MM.1S (cell line): ENCODE data around the gene APC2.

ENCODE experiments used
- DNase-seq: peaks from one replicate; pipeline ENCODE4 v3.0.0-alpha.2; 2015
- H2AFZ ChIP-seq: fragments of 300-600 bp; sonication (generic); 2 replicates; pipeline ENCODE4 v1.6.0; 2016; ENCODE audit warnings: antibody characterized with exemption, low read length
- H3F3A ChIP-seq: fragments of 300-600 bp; sonication (generic); 2 replicates; pipeline ENCODE4 v1.6.1; 2016; ENCODE audit warnings: mild to moderate bottlenecking, antibody characterized with exemption, low read length, moderate library complexity, mixed read lengths; ENCODE audit not compliant: insufficient read depth
- H3K27ac ChIP-seq: fragments of 300-600 bp; sonication (generic); 2 replicates; pipeline ENCODE4 v1.5.1; 2016; ENCODE audit warnings: mild to moderate bottlenecking, low read length
- H3K27me3 ChIP-seq: fragments of 300-600 bp; sonication (generic); replicated peaks from 2 replicates; pipeline ENCODE4 v1.6.0; 2016; ENCODE audit warnings: low read length; ENCODE audit not compliant: insufficient read depth
- H3K36me3 ChIP-seq: fragments of 300-600 bp; sonication (generic); replicated peaks from 2 replicates; pipeline ENCODE4 v1.6.1; 2016; ENCODE audit warnings: mild to moderate bottlenecking, low read length, mixed read lengths; ENCODE audit not compliant: insufficient read depth
- H3K4me1 ChIP-seq: fragments of 300-600 bp; sonication (generic); 2 replicates; pipeline ENCODE4 v1.6.1; 2016; ENCODE audit warnings: low read length, mixed read lengths
- H3K4me2 ChIP-seq: fragments of 300-600 bp; sonication (generic); 2 replicates; pipeline ENCODE4 v1.6.0; 2016; ENCODE audit warnings: low read depth, low read length
- H3K4me3 ChIP-seq: fragments of 300-600 bp; sonication (generic); 2 replicates; pipeline ENCODE4 v1.5.1; 2016; ENCODE audit warnings: low read length, mixed read lengths
- H3K79me2 ChIP-seq: fragments of 300-600 bp; sonication (generic); 2 replicates; pipeline ENCODE4 v1.6.1; 2016; ENCODE audit warnings: mixed run types, low read length, mixed read lengths
- H3K9ac ChIP-seq: fragments of 300-600 bp; sonication (generic); 2 replicates; pipeline ENCODE4 v1.6.1; 2016; ENCODE audit warnings: low read length, mixed read lengths
- H3K9me2 ChIP-seq: fragments of 300-600 bp; sonication (generic); replicated peaks from 2 replicates; pipeline ENCODE4 v1.6.1; 2016; ENCODE audit warnings: mild to moderate bottlenecking, low read length, mixed read lengths; ENCODE audit not compliant: insufficient read depth
- H3K9me3 ChIP-seq: fragments of 300-600 bp; sonication (generic); replicated peaks from 2 replicates; pipeline ENCODE4 v1.6.1; 2016; ENCODE audit warnings: mild to moderate bottlenecking, low read length, mixed read lengths; ENCODE audit not compliant: insufficient read depth
- H4K20me1 ChIP-seq: fragments of 300-600 bp; sonication (generic); 2 replicates; pipeline ENCODE4 v1.6.1; 2016; ENCODE audit warnings: mild to moderate bottlenecking, low read length, moderate library complexity, mixed read lengths; ENCODE audit not compliant: insufficient read depth
- CTCF ChIP-seq: fragments of 300-600 bp; sonication (generic); IDR thresholded peaks from 2 replicates; pipeline ENCODE4 v1.5.1; 2016; ENCODE audit warnings: antibody characterized with exemption, low read length, mixed read lengths
- EZH2 ChIP-seq: fragments of 300-600 bp; sonication (generic); optimal IDR thresholded peaks from 2 replicates; pipeline ENCODE3; 2017; ENCODE audit warnings: low read depth, mild to moderate bottlenecking, antibody characterized with exemption, low read length, mixed read lengths
- EZH2phosphoT487 ChIP-seq: fragments of 300-600 bp; sonication (generic); IDR thresholded peaks from 2 replicates; pipeline ENCODE4 v1.6.1; 2018; ENCODE audit warnings: antibody characterized with exemption, low read length

The APC2 gene

GRCh38 chr19:1425902-1426301 is 24.0 kb upstream of the APC2 start:
- Histone ChIP-seq H3K9ac (no peak overlapping the region), H3K9me2 (no peaks in the 10 kb centered on the region), H3K27me3 (no peaks in the 10 kb centered on the region), H3K4me2 (no peak overlapping the region), H3F3A (peaks cover 4% of the 10 kb centered on the region; the same call in 1 of the 2 replicates), H3K79me2 (peaks cover 73% of the 10 kb centered on the region), H4K20me1 (0 out of 2 replicates have a peak, but pooled peaks cover 7% of the 10 kb centered on the region), H3K4me1 (no peaks in the 10 kb centered on the region), H3K27ac (no peak overlapping the region), H3K4me3 (no peak overlapping the region), H2AFZ (no peak overlapping the region), H3K36me3 (peaks cover 29% of the 10 kb centered on the region), H3K9me3 (no peaks in the 10 kb centered on the region)
- TF ChIP-seq CTCF, result no peak
- no peak for TF ChIP-seq EZH2phosphoT487
- TF ChIP-seq EZH2, result no peak
- no peak for DNase-seq

DNA sequence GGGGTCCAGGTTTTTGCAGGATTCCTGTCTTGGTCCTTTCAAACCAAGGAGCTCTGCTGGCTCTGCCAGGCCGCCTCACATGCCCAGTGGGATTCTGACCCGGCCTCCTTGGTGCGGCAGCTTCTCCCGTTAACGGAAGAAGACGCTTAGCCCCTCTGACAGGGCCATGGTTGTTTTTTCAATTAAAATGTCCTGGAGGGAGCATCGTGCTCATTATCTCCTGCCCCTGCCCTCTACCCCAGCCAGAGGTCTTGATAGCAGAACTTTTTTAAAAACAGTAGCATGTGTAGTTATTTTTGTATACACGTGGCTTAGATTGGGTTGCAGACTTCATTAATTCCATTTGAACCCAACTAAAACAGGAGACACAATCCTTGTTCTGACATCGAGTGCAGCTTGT is 23.2 kb upstream of the APC2 start:
- Histone ChIP-seq H3F3A (peaks cover 4% of the 10 kb centered on the region; the same call in 1 of the 2 replicates), H3K4me3 (no peak overlapping the region), H3K79me2 (peaks cover 68% of the 10 kb centered on the region), H2AFZ (no peak overlapping the region), H3K9me3 (no peaks in the 10 kb centered on the region), H3K27ac (no peak overlapping the region), H3K9me2 (no peaks in the 10 kb centered on the region), H3K4me1 (no peaks in the 10 kb centered on the region), H3K4me2 (no peak overlapping the region), H4K20me1 (0 out of 2 replicates have a peak, but pooled peaks cover 7% of the 10 kb centered on the region), H3K9ac (no peak overlapping the region), H3K36me3 (peaks cover 27% of the 10 kb centered on the region), H3K27me3 (no peaks in the 10 kb centered on the region)
- DNase-seq, result no peak
- TF ChIP-seq EZH2phosphoT487 (no peak), EZH2 (no peak), CTCF (no peak)

DNA sequence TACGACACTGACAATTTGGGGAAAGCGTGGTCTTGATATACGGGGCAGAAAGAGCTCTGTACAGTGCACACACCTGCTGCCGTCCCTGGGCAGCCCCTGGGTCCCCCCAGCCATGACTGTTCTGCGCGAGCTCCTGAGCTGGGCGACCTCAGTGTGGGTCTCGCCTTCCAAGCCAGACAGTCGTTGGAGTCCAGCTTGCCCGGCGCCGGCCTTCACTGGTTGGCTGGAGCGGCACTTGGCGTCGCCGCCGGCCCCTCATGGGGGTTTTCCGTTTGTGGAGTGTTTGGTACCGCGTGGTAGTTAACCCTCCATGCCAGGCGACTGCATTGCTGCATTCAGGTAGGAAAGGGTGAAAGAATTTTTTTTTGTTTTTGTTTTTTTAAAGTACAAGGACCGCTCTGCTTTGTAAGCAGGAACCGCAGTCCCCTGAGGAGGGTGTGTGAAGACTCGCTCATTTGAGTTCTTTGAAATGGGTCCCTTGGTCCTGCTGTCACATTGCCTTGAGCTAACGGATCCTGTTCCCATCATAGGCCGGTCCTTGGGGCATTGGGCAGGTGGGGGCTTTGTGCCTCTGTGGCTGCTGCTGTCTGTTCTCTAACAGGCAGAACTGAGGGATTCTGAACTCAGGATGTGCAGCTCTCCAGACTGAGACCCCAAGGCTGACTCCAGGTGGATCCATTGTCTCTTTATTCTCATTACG is 22.6 kb upstream of the APC2 start:
- H4K20me1 ChIP-seq, result 0 out of 2 replicates have a peak, but pooled peaks cover 3% of the 10 kb centered on the region
- peaks cover 24% of the 10 kb centered on the region for H3K36me3 ChIP-seq
- no peak overlapping the region for H2AFZ ChIP-seq
- H3K4me3 ChIP-seq, result no peak overlapping the region
- H3K27ac ChIP-seq, result no peak overlapping the region
- H3K9me3 ChIP-seq, result no peaks in the 10 kb centered on the region
- H3K27me3 ChIP-seq, result no peaks in the 10 kb centered on the region
- no peak overlapping the region for H3K9ac ChIP-seq
- H3K4me2 ChIP-seq, result no peak overlapping the region
- no peaks in the 10 kb centered on the region for H3K4me1 ChIP-seq
- no peaks in the 10 kb centered on the region for H3K9me2 ChIP-seq
- no peak for DNase-seq
- no peak for TF ChIP-seq EZH2phosphoT487
- TF ChIP-seq EZH2, result no peak
- no peak for TF ChIP-seq CTCF
- peaks cover 68% of the 10 kb centered on the region for H3K79me2 ChIP-seq
- peaks cover 4% of the 10 kb centered on the region; the same call in 1 of the 2 replicates for H3F3A ChIP-seq
